Fibroblast of skin of back (primary cell): ENCODE data around the gene LRP8.
"Not testable (repeated sequence)": the region's sequence is repeated elsewhere in the genome, so short reads cannot be mapped to it uniquely, and the experiment has no call there.

Source experiments
- DNase-seq: peaks from one replicate; pipeline ENCODE4 v3.0.0-alpha.2; 2013

Gene LRP8

DNA sequence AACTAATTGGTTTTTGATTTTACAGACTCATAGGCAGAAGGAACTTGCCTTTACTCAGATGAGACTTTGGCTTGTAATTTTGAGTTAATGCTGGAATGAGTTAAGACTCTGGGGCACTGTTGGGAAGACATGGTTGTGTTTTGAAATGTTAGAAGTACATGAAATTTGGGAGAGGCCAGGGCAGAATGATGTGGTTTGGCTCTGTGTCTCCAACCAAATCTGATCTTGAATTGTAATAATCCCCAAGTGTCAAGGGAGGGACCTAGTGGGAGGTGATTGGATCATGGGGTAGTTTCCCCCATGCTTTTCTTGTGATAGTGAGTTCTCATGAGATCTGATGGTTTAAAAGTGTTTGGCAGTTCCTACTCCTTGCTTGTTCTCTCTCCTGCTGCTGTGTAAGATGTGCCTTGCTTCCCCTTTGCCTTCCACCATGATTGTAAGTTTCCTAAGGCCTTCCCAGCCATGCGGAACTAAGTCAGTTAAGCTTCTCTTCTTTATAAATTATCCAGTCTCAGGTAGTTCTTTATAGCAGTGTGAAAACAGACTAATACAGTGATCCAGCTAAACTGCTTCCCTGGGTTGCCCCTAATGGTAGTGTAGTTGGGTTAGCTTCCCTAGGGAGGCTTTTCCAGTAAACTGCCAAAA is 121.0 kb downstream of the LRP8 start:
- no peak for DNase-seq

DNA sequence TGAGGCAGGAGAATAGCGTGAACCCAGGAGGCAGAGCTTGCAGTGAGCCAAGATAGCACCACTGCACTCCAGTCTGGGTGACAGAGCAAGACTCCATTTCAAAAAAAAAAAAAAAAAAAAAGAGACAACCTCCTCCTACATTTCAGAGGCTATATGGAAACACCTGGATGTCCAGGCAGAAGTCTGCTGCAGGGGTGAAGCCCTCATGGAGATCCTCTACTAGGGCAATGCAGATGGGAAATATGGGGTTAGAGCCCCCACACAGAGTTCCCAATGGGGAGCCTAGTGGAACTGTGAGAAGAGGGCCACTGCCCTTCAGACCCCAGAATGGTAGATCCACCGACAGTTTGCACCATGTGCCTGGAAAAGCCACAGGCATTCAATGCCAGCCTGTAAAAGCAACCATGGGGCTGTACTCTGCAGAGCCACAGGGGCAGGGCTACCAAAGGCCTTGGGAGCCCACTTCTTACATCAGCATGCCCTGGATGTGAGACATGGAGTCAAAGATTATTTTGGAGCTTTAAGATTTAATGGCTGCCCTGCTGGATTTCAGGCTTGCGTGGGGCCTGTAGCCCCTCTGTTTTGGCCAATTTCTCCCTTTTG is 121.7 kb downstream of the LRP8 start:
- DNase-seq: not testable (repeated sequence)

DNA sequence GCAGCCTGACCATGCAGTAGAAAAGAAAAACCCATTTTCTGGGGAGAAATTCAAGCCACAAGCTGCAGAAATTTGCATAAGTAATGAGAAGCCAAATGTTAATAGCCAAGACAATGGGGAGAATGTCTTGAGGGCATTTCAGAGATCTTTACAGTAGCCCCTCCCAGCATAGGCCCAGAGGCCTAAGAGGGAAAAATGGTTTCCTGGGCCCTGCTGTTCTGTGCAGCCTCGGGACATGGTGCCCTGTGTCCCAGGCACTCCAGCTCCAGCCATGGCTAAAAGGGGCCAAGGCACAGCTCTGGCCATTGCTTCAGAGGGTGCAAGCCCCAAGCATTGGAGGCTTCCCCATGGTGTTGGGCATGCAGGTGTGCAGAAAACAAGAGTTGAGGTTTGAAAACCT is 122.4 kb downstream of the LRP8 start:
- not testable (repeated sequence) for DNase-seq

DNA sequence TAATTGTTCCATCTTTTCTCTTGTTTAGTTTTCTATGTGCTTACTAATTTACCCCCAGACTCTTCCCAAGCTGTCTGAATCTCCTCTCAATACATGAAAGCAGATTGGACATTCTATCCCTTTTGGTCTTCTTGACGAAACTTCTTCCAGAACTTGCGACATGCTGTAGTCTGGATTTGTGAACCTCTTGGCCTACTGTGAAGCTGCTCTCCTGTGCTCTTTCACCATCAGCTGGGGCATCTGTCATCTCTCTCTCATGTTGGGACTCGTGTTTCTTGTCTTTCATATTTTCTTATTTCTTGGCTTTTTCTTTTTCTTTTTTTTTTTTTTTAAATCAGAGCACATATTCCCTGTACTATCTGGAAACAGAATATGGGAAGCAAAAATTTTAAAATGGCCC is 124.4 kb downstream of the LRP8 start:
- no peak for DNase-seq

DNA sequence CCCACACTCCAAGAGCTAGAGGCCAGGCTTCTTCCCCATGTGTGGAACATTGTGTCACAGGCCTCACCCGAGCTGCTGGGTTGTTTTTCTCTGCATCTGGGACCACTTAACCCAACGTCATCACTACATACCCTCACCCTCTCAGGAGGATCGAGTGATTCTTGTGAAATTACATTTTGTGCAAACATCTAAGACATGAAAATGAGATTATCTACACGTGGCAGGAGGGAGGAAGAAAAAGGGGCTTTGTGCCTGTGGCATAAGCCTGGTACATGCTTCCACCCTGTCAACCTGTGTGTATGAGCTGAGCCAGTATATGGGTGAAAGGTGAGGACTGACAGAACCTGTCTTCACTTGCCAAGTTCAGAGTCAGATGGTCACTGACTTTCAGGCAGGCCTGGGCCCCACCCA is 129.6 kb downstream of the LRP8 start:
- no peak for DNase-seq

DNA sequence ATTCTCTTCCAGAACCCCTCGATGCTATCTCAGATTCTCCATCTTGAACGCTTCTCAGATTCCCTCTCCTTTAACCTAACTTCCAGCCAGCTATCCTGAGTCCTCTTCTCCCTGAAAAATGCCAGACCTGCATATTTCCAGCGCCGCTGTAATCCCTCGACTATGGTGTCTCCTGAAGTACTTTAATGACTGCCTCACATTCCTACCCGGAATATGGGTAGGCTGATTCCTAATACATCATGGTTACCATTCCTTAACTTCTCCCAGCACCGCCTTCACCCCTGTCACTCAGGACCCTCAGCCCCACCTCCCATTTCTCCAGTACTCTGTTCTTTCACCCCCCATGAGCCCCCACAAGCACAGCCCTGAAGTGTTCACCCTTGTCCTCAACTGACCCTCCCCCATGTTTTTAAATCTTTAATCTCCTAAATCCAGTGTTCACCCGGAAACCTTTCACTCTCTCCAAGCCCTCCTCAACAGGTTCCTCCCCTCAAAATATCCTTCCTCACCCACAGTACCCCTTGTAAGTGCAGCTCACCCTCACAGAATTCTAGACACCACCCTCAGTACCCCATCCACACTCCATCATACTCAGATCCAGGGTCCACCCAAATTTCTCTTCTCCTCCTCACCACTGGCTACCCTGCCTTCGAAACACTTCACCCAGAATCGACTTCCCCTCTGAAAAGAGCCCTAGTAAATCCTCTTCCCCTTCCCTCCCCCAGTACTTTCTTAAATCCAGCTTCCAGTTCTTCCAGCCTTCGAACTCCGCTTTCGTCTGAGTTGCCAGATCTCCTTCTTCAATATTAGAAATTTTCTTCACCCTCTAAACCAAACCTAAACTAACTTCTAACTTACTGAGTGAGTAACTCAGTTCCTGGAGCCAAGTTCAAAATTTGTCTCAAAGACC is 130.3 kb downstream of the LRP8 start:
- DNase-seq: peak; percentile 50

DNA sequence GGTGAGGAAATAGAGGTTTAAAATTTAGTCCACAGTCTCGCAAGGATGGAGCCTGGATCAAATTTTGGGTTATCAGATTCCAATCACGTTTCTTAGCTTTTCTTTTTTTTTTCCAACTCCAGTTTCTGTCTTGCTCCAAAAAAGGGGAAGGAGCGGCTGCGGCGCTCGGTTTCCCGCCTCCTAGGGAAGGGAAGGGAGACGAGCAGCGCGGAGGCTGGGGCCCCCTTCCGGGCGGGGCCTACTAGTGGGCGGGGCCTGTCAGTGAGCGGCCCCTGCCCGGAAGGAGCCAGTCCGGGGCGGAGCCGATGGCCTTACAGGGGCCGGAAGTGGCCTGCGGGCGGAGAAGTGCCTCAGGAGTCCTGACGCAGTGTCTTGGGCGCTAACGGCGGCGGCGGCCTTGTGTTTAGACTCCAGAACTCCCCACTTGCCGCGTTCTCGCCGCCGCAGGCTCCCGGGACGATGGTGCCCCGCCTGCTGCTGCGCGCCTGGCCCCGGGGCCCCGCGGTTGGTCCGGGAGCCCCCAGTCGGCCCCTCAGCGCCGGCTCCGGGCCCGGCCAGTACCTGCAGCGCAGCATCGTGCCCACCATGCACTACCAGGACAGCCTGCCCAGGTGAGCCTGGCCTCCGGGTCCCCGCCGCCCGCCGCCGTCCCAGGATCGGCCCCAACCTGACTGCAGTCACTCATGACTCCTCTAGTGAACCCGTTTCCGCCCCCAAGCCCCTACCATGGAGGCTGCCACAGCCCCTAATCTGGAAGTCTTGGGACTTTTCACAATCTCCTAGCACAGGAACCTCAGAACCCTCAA is 131.2 kb downstream of the LRP8 start, which contains the start of gene CPT2:
Gene CPT2, plus strand, starts transcription at position 340 of the 806 bp plus-strand sequence. Its CDS starts 120 bp downstream, at position 460.
- DNase-seq: peak; percentile 93

DNA sequence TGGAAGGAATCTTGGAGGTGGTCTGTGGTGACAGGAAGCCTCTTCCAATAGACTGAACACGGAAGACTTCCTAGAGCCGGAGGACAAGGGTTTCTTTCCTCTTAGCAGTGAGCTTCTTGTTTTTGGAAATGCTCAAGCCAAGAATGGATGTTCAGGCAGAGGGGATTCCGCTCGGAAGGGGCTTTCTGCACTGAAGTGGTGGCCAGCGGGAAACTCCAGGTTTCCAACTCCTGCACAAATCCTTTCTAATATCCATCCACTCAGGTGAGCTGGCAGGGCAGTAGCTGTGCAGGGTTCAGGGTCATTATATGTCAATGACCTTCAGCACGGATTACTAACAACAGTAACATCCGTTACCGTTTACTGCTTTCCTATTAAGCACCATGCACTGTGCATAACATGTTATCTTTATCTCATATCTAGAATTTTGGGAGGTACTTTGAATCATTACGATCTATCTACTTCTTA is 131.8 kb downstream of the LRP8 start:
- DNase-seq: no peak

DNA sequence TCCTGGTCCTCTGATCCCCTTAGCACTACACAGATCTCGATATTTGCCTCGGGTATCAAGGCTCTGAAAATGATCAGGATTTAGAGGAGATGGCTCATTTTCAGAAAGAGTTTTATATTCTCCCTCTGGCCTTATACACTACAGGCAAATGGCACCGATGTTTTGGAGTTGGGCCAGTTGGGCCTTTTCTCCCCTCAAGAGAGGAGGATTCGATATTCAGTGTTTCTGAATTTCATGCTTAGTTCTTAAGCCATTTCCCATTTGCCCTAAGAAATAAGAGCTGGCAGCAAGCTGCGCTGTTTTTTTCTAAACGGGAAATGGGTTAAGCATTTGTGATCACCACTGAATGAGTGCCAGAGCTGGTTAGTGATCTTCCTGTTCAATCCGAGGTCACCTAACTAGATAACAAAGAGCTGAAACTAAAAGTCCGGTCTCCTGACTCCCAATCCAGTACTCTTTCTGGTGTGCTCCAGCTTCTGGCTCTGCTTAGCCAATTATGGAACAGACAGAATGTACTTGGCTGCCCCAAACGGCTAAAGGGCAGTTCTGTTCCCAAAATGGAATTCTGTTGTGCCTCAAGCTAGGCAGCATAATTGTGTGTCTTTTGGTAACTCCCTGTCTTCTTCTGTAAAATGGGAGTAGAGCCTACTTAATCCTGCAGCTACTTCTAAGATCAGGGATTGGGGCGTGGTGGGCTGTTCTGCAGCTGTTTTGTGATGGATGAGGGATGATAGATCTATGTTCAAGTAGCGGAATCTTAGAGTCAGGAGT is 132.4 kb downstream of the LRP8 start:
- DNase-seq: no peak
